Renal cortex interstitium (tissue), 11 donors: Measurements from ENCODE around the gene ADGRB3. TPM values are rescaled to one million over a fixed set of nuclear protein-coding genes. Genes with fewer than 3 reads are reported as not detected.

ENCODE experiments used
- DNase-seq, 11 donors: peaks; one replicate each; pipeline ENCODE4 v3.0.0-alpha.2; 2013; ENCODE audit warnings: low read depth in 9 of 11, low spot score in 4 of 11; ENCODE audit errors: extremely low read depth in 1 of 11
- polyA plus RNA-seq, 3 donors: library from polyadenylated mRNA; unstranded; fragments of 120-200 nt; gene quantifications; one replicate each; pipeline ENCODE4 v1.2.1, GENCODE V29; 2013; ENCODE audit not compliant: insufficient read length in 3 of 3

The ADGRB3 gene
- polyA plus RNA-seq, 3 donors: 3.3 to 3.6 (median 3.6) TPM

- DNase-seq: no peak
Observed at GRCh38 chr6:69129046-69129445, 494.0 kb downstream of the ADGRB3 start.

- no peak for DNase-seq
Observed at GRCh38 chr6:69135927-69136326, 500.8 kb downstream of the ADGRB3 start.

GRCh38 chr6:69138148-69138547 is 503.1 kb downstream of the ADGRB3 start:
- DNase-seq: no peak

- DNase-seq: no peak
Observed at GRCh38 chr6:69138893-69139494, 503.9 kb downstream of the ADGRB3 start.

GRCh38 chr6:69145062-69145461 is 510.0 kb downstream of the ADGRB3 start:
- no peak for DNase-seq

GRCh38 chr6:69146385-69146784 is 511.3 kb downstream of the ADGRB3 start:
- no peak for DNase-seq

- DNase-seq: no peak
Observed at GRCh38 chr6:69155467-69155866, 520.4 kb downstream of the ADGRB3 start.

GRCh38 chr6:69162811-69163210 is 527.7 kb downstream of the ADGRB3 start:
- DNase-seq: no peak

- no peak for DNase-seq
Observed at GRCh38 chr6:69164564-69165229, 529.6 kb downstream of the ADGRB3 start.

- DNase-seq: no peak
Observed at GRCh38 chr6:69179681-69180080, 544.6 kb downstream of the ADGRB3 start.

- DNase-seq: no peak
Observed at GRCh38 chr6:69180361-69181067, 545.4 kb downstream of the ADGRB3 start.

- no peak for DNase-seq
Observed at GRCh38 chr6:69181964-69182363, 546.9 kb downstream of the ADGRB3 start.

GRCh38 chr6:69185276-69185675 is 550.2 kb downstream of the ADGRB3 start:
- DNase-seq: no peak

- DNase-seq: no peak
Observed at GRCh38 chr6:69202768-69203167, 567.7 kb downstream of the ADGRB3 start.

GRCh38 chr6:69216127-69216526 is 581.0 kb downstream of the ADGRB3 start:
- DNase-seq: no peak

GRCh38 chr6:69217343-69217742 is 582.3 kb downstream of the ADGRB3 start:
- no peak for DNase-seq

- DNase-seq: no peak
Observed at GRCh38 chr6:69220375-69220774, 585.3 kb downstream of the ADGRB3 start.

- no peak for DNase-seq
Observed at GRCh38 chr6:69232008-69232407, 596.9 kb downstream of the ADGRB3 start.

- peak in 1 of 11 donors; percentile 0 for DNase-seq
Observed at GRCh38 chr6:69232496-69232895, 597.4 kb downstream of the ADGRB3 start.

GRCh38 chr6:69232911-69233448 is 597.9 kb downstream of the ADGRB3 start:
- peak in 10 of 11 donors; percentile 67 to 88 (median 82) for DNase-seq
